Stimulated activated CD4-positive, alpha-beta T cell treated with anti-CD3 and anti-CD28 coated beads, Interleukin-2, amount 100 ng/mL, for 48 hours (primary cell): ENCODE results near the gene BCL2L14.

ENCODE experiments used
- DNase-seq, 2 donors: peaks; one replicate each; pipeline ENCODE4 v3.0.0-alpha.2; 2020

Gene BCL2L14

GRCh38 chr12:12070674-12071656, at the start of gene BCL2L14:
Gene BCL2L14 (plus strand): TSS chr12:12070939. CDS start chr12:12079306, 8,367 bp downstream.
- DNase-seq: peak in 1 of 2 donors; percentile 5

GRCh38 chr12:12022306-12022936, 48.3 kb upstream of the BCL2L14 start:
- no peak for DNase-seq

GRCh38 chr12:12023456-12023855, 47.3 kb upstream of the BCL2L14 start:
- no peak for DNase-seq

- no peak for DNase-seq
Observed at GRCh38 chr12:12024911-12025682, 45.6 kb upstream of the BCL2L14 start.

GRCh38 chr12:12025799-12026386, 44.8 kb upstream of the BCL2L14 start:
- DNase-seq: no peak

GRCh38 chr12:12028668-12029402, 41.9 kb upstream of the BCL2L14 start:
- DNase-seq: no peak

- no peak for DNase-seq
Observed at GRCh38 chr12:12029653-12030052, 41.1 kb upstream of the BCL2L14 start.

- DNase-seq: no peak
Observed at GRCh38 chr12:12032260-12032791, 38.4 kb upstream of the BCL2L14 start.

GRCh38 chr12:12032851-12033797, 37.6 kb upstream of the BCL2L14 start:
- peak; percentile 69 to 72 for DNase-seq

GRCh38 chr12:12033824-12034223, 36.9 kb upstream of the BCL2L14 start:
- no peak for DNase-seq

- no peak for DNase-seq
Observed at GRCh38 chr12:12034344-12034743, 36.4 kb upstream of the BCL2L14 start.

GRCh38 chr12:12035229-12035628, 35.5 kb upstream of the BCL2L14 start:
- no peak for DNase-seq

GRCh38 chr12:12036901-12037300, 33.8 kb upstream of the BCL2L14 start:
- no peak for DNase-seq

GRCh38 chr12:12039897-12040296, 30.8 kb upstream of the BCL2L14 start:
- no peak for DNase-seq

GRCh38 chr12:12046401-12046800, 24.3 kb upstream of the BCL2L14 start:
- DNase-seq: no peak

GRCh38 chr12:12047682-12048081, 23.1 kb upstream of the BCL2L14 start:
- DNase-seq: no peak

GRCh38 chr12:12048266-12048665, 22.5 kb upstream of the BCL2L14 start:
- DNase-seq: no peak

GRCh38 chr12:12048714-12049113, 22.0 kb upstream of the BCL2L14 start:
- no peak for DNase-seq

- no peak for DNase-seq
Observed at GRCh38 chr12:12051668-12052067, 19.1 kb upstream of the BCL2L14 start.

- DNase-seq: no peak
Observed at GRCh38 chr12:12054993-12055392, 15.7 kb upstream of the BCL2L14 start.

GRCh38 chr12:12056951-12057350, 13.8 kb upstream of the BCL2L14 start:
- no peak for DNase-seq
